OCI-M2 (cell line): ENCODE results near the gene TOMM20.
A peak's percentile ranks its signal among the peaks of the same experiment; 100 is the strongest.
"Not testable (repeated sequence)": the region's sequence is repeated elsewhere in the genome, so short reads cannot be mapped to it uniquely, and the experiment has no call there.

Experiments
- DNase-seq: peaks from one replicate; lab custom pipeline; 2025; ENCODE audit not compliant: unreplicated experiment; lab: John Stamatoyannopoulos, UW

The TOMM20 gene

DNA sequence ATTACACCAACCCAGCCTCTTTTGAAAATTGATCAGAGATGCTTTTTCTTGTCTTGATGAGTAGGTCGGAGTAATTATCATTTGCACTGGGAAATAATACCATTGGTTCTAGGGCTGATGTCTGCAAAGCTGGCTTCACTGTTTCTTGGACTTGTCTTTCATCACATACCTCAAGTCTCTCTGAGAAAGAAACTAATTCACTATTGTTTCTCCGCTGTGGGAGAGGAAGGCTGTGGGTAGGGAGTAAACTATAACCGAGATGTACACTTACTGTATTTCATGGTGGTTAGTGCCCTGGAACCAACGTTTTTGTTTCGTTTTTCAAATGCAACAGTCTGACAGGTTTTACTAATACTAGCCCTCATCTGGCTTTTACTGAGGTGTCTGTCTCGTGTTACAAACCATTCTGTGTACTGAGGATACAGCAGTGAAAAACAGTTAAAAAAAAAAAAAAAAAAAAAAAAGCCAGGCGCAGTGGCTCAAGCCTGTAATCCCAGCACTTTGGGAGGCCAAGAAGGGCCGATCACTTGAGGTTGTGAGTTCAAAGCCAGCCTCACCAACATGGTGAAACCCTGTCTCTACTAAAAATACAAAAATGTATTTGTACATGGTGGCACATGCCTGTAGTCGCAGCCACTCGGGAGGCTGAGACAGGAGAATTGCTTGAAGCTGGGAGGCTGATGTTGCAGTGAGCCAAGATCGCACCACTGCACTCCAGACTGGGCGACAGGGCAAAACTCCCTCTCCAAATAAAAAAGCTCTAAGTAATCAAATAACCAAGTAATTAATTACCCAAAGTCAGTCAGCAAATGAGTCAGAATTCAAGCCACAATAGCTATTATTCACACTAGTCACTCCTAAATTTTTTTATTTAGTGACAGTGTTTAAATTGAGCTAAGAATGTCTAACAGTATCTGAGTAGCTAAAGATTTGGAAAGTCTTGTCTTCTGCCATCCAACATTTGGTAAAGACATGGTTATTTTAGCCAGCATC is 23.3 kb downstream of the TOMM20 start:
- peak; percentile 59 for DNase-seq

DNA sequence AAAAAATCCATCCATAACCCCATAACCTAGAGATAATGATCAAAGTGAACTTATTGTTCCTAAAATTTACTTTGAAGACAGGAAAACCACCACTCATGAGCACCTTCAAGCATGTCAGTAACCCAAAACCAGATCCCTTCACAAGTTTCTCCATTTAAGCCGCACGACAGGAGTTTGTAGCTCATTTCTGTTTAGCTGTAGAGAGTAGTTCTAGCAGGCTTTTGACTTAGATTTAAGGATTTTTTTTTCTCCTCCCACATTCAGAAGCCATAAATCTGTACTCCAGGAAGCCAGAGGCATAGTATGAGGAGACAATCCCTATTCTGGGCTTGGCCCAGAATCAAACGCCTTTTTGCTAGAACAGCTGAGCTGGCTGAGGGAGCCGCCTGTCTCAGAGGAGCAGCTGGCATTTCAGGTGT is 25.6 kb downstream of the TOMM20 start:
- no peak for DNase-seq

DNA sequence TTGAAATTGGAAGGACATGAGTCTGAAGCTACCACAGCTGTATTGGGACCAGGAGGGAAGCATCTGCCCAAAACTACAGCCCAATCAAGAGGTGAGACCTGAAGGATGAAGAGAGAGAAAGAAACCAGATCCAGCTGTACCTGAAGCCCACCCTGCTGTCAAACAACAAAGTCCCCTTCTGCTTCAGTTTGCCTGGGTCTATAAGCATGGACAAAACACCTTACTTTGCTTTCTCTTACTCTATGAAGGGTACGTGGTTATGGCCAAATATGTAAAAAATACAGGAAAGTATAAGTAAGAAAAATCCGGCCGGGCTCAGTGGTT is 26.4 kb downstream of the TOMM20 start:
- no peak for DNase-seq

DNA sequence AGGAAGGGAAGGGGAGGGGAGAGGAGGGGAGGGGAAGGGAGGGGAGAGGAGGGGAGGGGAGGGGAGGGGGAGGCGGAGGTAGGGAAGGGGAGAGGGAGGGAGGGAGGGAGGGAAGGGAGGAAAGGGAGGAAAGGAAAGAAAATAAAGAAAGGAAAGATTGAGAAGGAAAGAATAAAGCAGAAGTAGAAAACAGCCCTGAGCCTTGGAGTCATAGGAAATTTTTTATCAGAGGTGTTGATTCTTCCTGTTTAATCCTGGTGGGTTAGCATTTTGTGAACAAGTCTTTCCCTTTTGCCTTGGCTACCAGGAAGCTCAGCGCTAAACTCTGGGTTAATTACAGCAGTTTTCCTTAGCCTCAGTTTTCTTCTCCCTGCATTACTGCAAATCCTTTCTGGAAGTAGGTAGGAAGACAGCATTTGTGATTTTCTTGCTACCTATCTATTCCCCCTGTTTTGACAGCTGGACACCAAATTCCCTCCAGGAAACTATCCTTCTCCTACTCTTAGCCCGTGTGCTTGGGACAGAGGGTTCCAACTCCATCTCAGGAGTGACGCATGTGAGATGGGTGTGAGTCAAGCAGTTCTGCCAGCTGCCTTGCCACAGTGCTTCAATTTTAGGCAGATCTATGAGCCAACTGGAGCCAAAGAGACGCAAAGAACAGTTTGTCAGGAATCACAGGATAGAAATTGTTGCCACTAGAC is 26.9 kb downstream of the TOMM20 start:
- DNase-seq: no peak

DNA sequence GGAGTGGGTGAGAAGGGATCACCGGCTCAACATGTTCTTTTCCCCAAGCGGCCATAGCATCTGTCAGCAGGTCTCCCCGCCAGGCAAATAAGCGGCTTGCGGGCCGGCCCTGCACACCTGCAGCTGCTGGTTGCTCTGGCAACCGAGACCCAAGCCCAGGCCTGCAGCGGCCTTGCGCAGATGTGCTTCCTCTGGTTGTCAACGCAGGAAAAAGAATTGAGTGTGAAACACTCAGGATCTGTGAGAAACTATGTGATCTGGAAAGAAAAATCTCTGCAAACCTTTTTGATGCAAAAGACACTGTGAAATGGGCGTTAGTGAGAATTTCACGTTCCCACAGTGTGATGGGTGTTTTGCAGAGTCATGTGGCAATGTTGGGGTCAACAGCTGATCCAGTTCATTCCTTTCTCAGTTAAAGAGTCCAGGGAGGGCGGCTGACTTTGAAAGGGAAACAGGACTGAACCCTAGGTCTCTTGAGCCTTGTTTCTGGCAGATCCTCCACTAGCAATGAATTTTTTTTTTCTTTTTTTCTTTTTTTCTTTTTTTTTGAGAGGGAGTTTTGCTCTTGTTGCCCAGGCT is 28.4 kb downstream of the TOMM20 start:
- DNase-seq: no peak

DNA sequence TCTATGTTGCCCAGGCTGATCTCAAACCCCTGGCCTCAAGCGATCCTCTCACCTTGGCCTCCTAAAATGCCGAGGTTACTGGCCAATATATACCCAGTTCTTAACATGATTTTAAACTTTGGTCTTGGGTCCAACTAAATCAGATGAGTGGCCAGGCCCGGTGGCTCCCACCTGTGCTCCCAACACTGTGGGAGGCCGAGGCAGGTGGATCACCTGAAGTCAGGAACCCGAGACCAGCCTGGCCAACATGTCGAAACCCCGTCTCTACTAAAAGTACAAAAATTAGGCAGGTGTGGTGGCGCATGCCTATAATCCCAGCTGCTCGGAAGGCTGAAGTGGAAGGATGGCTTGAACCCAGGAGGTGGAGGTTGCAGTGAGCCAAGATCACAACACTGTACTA is 29.6 kb downstream of the TOMM20 start:
- no peak for DNase-seq

DNA sequence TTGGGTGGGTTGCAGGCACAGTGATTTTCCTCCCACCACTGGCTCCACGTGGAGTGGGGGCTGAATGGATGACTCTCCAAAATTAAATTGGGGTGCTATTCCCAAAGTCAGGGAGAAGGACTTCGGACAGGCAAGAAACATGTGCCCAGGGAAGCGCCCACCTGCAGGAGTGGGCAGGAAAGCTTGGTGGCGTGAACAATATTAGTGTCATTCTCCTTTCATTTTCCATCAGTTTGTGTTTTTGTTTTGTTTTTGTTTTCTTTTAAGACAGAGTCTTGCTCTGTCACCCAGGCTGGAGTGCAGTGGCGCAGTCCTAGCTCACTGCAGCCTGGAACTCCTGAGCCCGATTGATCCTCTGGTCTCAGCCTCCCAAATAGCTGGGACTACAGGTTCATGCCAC is 30.1 kb downstream of the TOMM20 start:
- no peak for DNase-seq

DNA sequence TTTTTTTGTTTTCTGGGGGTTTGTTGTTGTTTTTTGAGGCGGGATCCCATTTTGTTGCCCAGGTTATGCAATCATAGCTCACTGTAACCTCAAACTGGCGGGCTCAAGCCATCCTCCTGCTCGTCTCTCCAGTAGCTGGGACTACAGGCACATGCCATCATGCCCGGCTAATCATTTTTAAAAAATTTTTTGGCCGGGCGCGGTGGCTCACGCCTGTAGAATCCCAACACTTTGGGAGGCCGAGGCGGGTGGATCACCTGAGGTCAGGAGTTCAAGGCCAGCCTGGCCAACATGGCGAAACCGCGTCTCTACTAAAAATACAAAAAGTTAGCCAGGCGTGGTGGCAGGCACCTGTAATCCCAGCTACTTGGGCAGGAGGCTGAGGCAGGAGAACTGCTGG is 31.1 kb downstream of the TOMM20 start:
- DNase-seq: not testable (repeated sequence)

DNA sequence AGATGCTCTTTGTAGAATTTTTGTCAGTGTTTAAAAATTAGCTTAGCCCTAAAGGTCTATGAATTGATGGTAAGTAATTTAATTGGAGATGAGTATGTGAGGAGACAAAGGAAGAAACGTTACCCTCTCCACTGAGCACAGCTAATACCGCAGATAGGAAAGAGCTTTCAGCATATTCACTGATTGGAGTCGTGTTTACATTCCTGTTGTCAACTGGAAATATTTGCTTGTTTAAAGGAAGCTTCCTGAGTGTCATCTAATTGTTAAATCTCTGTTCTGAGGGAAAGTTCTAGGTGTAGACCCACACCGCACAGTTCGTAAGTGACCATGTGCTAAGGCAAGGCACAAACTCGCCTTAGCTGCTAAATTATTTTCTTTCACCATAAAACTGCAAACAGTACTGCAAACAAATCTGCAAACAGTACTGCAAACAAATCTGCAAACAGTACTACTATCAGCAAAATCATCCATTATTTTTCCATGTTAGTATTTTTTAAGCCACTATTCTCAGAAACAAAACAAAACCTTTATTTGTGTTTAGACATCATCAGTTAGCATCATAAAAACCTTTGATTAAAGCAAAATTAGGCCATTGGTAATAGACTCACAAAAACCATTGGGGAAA is 32.6 kb downstream of the TOMM20 start:
- no peak for DNase-seq

DNA sequence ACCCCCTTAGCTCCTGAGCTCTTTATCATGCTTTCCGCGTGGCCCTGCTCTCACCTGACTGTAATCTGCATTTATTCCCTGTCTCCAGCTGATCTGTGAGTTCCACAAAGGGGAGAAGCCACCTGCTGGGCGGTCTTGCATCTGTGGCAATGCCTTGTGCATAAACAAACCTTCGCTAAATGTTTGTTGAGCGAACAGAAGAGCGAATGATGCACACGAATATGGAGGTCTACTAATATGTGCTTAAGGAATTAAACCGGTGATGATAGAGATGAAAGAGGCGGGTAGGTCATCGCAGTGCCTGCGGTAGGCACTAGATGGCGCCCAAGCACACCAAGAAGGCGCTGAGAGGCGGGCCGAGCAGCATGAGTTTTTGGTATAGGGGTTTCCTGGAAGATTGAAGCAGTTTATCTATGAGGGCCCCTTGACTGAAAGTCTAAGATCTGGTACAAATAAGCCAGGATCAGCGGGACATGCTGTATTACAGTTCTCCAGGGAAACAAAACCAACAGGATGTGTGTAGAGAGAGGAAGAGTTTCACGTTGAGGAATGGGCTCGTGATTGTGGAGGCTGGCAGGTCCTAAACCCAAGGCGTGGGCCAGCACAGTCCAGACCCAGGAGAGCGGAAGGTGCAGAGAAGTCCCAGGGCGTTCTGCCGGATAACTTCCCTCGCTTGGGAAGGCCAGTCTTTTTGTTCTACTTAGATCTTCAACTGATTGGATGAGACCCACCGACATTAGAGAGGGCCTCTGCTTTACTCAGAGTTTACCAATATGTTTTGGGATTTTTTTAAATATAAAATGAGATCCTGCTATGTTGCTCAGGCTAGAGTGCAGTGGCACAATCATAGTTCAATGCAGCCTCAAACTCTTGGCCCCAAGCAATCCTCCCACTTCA is 34.7 kb downstream of the TOMM20 start:
- DNase-seq: no peak

DNA sequence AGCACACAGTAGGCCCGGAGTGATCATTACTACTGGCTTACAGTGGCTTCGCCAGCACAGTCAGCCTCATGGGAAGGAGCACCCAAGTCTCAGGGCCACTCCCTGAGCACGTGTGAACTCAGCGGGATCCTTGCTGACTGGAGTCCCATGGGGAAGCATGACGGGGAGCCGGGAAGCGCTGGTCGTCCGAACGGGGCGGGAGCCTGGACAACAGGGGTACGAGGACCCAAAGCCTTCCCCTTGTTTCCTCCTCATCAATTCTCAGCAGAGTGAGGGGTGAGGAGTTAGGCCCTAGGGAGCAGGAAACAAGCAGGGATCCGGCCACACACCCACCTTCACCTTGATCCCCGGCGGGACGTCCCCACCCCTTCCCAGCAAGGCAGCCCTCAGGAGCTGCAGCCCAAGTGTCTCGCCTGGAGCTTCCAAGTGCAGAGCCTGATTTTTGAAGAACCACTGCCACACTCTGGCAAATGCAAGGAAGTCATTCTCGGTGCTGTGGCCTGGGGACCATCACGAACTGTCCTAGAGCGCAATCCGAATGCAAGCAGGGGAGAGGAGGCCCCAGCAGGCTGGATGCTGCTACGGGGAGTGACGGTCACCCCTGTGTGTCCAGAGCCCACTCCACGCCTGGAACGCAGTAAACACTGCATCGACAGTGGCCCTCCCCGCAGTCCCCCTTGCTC is 35.5 kb downstream of the TOMM20 start:
- DNase-seq: no peak

DNA sequence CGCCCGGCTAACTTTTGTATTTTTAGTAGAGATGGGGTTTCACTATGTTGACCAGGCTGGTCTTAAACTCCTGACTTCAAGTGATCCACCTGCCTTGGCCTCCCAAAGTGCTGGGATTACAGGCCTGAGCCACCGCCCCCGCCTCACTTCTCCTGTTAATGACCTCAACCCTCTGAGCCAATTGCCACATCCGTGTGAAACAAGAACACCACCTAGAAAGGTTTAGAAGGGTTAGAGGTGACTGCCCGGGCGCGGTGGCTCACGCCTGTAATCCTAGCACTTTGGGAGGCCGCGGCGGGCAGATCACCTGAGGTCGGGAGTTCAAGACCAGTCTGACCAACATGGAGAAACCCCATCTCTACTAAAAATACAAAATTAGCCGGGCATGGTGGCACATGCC is 36.2 kb downstream of the TOMM20 start:
- not testable (repeated sequence) for DNase-seq

DNA sequence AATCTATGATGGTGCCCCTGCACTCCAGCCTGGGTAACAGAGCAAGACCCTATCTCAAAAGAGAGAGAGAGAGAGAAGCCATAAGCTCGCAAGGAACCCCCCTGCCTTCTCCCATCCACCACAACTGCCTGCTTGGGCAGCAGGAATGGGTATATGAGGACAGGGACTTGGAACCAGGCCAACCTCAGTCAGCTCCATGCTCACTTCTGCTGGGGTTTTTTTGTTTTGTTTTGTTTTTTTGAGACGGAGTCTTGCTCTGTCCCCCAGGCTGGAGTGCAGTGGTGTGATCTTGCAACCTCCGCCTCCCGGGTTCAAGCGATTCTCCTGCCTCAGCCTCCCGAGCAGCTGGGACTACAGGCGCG is 36.6 kb downstream of the TOMM20 start:
- not testable (repeated sequence) for DNase-seq

DNA sequence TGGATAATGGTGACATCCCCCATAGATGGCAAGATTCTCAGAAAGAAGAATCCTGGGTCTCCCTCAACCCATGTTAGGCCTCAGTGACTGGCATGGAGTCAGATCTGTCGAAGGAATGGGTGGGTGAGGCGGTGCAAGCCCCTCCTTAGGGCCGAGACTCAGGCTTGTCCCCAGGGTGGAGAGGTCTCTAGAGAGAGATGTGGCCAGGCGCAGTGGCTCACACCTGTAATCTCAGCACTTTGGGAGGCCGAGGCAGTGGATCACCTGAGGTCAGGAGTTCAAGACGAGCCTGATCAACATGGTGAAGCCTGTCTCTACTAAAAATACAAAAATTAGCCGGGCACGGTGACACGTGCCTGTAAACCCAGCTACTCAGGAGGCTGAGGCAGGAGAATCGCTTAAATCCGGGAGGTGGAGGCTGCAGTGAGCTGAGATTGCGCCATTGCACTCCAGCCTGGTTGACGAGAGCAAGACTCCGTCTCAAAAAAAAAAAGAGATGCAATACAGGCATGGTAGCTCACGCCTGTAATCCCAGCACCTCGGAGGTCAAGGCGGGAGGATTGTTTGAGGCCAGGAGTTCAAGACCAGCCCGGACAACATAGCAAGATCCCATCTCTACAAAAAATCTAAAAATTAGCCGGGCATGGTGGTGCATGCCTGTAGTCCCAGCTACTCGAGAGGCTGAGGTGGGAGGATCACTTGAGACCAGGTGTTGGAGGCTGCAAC is 37.2 kb downstream of the TOMM20 start:
- not testable (repeated sequence) for DNase-seq

DNA sequence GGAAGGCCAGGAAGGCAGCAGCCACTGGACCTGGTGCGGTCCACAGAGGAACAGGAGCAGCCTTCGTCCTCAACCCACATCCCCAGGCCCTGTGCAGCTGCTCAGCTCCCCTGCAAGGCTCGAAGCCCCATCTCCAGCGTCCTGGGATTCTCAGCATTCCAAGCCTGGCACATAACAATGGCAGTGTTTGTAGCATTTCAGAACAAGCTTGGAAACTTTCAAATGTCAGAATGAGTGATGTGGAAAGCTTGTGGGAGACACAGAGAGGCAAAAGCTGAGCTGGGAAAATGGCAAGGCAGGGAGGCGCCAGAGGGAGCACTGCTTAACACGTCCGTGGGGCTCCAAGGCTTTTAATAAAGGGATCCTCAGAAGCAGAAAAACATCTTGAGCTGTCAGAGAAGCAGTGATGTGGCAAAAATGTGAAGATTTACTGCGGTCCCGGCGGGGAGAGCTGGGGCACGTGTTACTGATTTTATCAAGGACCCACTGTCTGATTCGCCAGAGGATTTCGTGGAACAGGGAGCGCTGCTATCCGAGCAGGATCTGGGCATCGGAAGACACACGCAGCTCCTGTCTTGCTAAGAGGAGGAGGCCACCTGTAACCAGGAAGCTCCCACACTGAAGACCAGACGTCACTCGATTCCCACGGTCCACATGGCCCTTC is 38.1 kb downstream of the TOMM20 start:
- no peak for DNase-seq

DNA sequence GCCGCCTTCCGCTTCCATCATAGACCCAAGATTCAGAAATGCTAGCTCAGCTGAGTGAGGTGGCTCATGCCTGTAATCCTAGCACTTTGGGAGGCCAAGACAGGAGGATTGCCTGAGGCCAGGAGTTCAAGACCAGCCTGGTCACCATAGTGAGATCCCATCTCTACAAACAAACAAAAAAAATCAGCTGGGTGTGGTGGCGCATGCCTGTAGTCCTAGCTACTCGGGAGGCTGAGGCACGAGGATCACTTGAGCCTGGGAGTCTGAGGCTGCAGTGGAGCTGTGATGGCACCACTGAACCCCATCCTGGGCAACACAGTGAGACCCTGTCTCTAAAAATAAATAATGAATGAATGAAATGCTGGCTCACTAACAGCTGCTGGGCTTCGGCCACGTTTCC is 39.7 kb downstream of the TOMM20 start:
- DNase-seq: no peak

DNA sequence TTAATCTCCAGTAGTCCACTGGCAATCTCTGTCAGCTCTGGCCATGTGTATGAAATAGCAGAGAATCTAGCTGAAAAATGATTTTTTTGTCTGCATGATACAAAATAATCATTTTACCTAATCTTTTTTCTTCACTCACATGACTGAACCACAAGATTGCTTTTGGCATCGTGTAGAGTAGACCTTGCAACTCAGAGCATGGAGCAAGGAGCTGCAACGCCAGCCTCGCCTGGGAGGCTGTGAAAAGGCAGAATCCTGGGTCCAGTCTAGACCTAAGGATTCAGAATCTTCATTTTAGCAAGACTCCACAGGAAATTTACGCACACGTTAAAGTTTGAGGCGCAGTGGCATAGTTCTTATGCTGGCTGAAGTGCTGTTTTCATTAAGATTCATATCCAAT is 40.2 kb downstream of the TOMM20 start:
- no peak for DNase-seq

DNA sequence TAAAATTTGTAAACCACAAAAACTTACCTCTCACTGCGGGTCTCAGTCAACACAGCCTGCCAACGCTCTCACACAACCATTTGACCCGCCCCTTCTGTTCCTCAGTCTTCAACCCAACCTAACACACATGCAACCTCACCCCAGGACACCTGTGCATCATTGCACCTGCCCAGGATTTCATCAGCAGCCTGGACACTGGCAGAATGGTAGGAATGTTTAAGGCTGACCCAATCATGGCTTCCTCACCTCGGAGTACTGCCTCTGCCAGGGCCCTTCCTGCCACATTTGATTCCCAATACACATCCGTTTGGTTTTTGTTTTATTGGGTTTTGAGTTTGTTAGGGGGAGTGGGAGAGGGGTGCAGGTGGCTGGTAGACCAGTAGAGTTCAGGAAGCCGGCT is 40.7 kb downstream of the TOMM20 start:
- DNase-seq: no peak
